Keratinocyte (primary cell): Measurements from ENCODE around the gene RFESD. TPM values are rescaled to one million over a fixed set of nuclear protein-coding genes. Genes with fewer than 3 reads are reported as not detected.

ENCODE experiments used
- DNase-seq: peaks from one replicate; pipeline ENCODE4 v3.0.0-alpha.2; 2011; ENCODE audit warnings: low read depth, missing footprints, low spot score
- FAIRE-seq: peaks from 2 replicates; lab custom pipeline; 2011; peaks lifted over from hg19 to GRCh38; lab: Jason Lieb, UNC
- H2AFZ ChIP-seq: 2 replicates; pipeline ENCODE4 v1.6.0; 2012; ENCODE audit warnings: low read length, control low read depth, inconsistent platforms; ENCODE audit not compliant: control insufficient read depth
- H3K27ac ChIP-seq: 2 replicates; pipeline ENCODE4 v1.5.1; 2011; ENCODE audit warnings: low read length; ENCODE audit not compliant: control insufficient read depth, insufficient read depth
- H3K27me3 ChIP-seq: 3 replicates; pipeline ENCODE4 v1.6.0; 2011; ENCODE audit warnings: low read length; ENCODE audit not compliant: control insufficient read depth, insufficient read depth; ENCODE audit errors: extremely low read depth
- H3K36me3 ChIP-seq, 2 experiments: 2 replicates in 1 of 2; 3 replicates in 1 of 2; pipeline ENCODE4 v1.5.1; 2011; ENCODE audit warnings: low read length in 2 of 2, mild to moderate bottlenecking in 1 of 2; ENCODE audit not compliant: control insufficient read depth in 2 of 2, insufficient read depth in 2 of 2; ENCODE audit errors: extremely low read depth in 1 of 2
- H3K4me1 ChIP-seq: 3 replicates; pipeline ENCODE4 v1.5.1; 2011; ENCODE audit warnings: low read length; ENCODE audit not compliant: control insufficient read depth, insufficient read depth; ENCODE audit errors: extremely low read depth
- H3K4me2 ChIP-seq: 3 replicates; pipeline ENCODE4 v1.6.0; 2011; ENCODE audit warnings: low read depth, low read length; ENCODE audit not compliant: control insufficient read depth, insufficient read depth; ENCODE audit errors: extremely low read depth
- H3K4me3 ChIP-seq, 3 experiments: fragments of 200-600 bp in 1 of 3; sonication (generic) in 1 of 3; 2 replicates in 2 of 3; 3 replicates in 1 of 3; pipeline ENCODE4 v1.5.1; 2011 to 2016; ENCODE audit warnings: low read length in 3 of 3, mild to moderate bottlenecking in 3 of 3, control low read depth in 2 of 3, inconsistent platforms in 1 of 3, low read depth in 1 of 3, mixed read lengths in 1 of 3, mixed run types in 1 of 3, moderate library complexity in 1 of 3; ENCODE audit not compliant: control insufficient read depth in 2 of 3, insufficient read depth in 2 of 3; ENCODE audit errors: extremely low read depth in 1 of 3
- H3K79me2 ChIP-seq: 2 replicates; pipeline ENCODE4 v1.6.0; 2012; ENCODE audit warnings: low read length; ENCODE audit not compliant: control insufficient read depth, insufficient read depth
- H3K9ac ChIP-seq: 3 replicates; pipeline ENCODE4 v1.6.0; 2011; ENCODE audit warnings: low read length; ENCODE audit not compliant: control insufficient read depth, insufficient read depth; ENCODE audit errors: extremely low read depth
- H3K9me1 ChIP-seq: 3 replicates; pipeline ENCODE4 v1.6.0; 2011; ENCODE audit warnings: low read length; ENCODE audit not compliant: control insufficient read depth, insufficient read depth; ENCODE audit errors: extremely low read depth
- H3K9me3 ChIP-seq: 2 replicates; pipeline ENCODE4 v1.5.1; 2012; ENCODE audit warnings: low read depth, low read length; ENCODE audit not compliant: control insufficient read depth
- H4K20me1 ChIP-seq: 3 replicates; pipeline ENCODE4 v1.6.0; 2011; ENCODE audit warnings: low read length; ENCODE audit not compliant: control insufficient read depth, insufficient read depth; ENCODE audit errors: extremely low read depth
- CTCF ChIP-seq, 3 experiments: IDR thresholded peaks in 1 of 3; conservative IDR thresholded peaks in 1 of 3; optimal IDR thresholded peaks in 1 of 3; 2 replicates in 2 of 3; 3 replicates in 1 of 3; pipeline versions ENCODE3 to v1.5.1; 2011; ENCODE audit warnings: low read length in 3 of 3, mild to moderate bottlenecking in 3 of 3, moderate library complexity in 2 of 3, control low read depth in 1 of 3, inconsistent platforms in 1 of 3; ENCODE audit not compliant: insufficient read depth in 2 of 3; ENCODE audit errors: extremely low read depth in 1 of 3
- EZH2 ChIP-seq: IDR thresholded peaks from one replicate; pipeline ENCODE4 v1.6.1; 2012; ENCODE audit warnings: inconsistent platforms, mild to moderate bottlenecking, low read length, moderate library complexity
- dilution Hi-C: fragments of 300-500 bp; cut with MboI; formaldehyde crosslinking; loops from one replicate; pipeline ENCODE4 v1.7.0; 2020; ENCODE audit warnings: low sequenced_read_pairs; ENCODE audit not compliant: extremely low pct_ligation_motif_present
- polyA plus RNA-seq, 5 experiments: library from polyadenylated mRNA; depleted of rRNA in 3 of 5; stranded (reverse) in 3 of 5; stranded (forward) in 1 of 5; unstranded in 1 of 5; fragments of >200 nt; gene quantifications; 1 replicate in 1 of 5; 2 replicates in 3 of 5; 3 replicates in 1 of 5; pipeline versions ENCODE4 v1.2.1 to v1.2.3, GENCODE V29; 2011 to 2012; ENCODE audit warnings: missing spikeins in 2 of 5, low read depth in 1 of 5, low replicate concordance in 1 of 5

The RFESD gene
- polyA plus RNA-seq, 1 donor (not counting 4 experiments of a cell fraction or from before 2014, with no cell fraction given) = 3.5 TPM

- H2AFZ ChIP-seq = no peak overlapping the region
- H3K79me2 ChIP-seq = no peaks in the 10 kb centered on the region
- H3K4me1 ChIP-seq = no peaks in the 10 kb centered on the region
- H3K36me3 ChIP-seq = no peaks in the 10 kb centered on the region
- FAIRE-seq = no peak
- H3K9ac ChIP-seq = no peak overlapping the region
- no peaks in the 10 kb centered on the region for H4K20me1 ChIP-seq
- TF ChIP-seq CTCF (optimal IDR thresholded peaks at IDR 0.05 in 1 of 3, IDR thresholded peaks at IDR 0.05 in 1 of 3, conservative IDR thresholded peaks at IDR 0.05 in 1 of 3; ENCODE audit: extremely low read depth in 1 of 3, insufficient read depth in 2 of 3, low read length in 3 of 3) = no peak
- no peak for TF ChIP-seq EZH2
- no peaks in the 10 kb centered on the region for H3K9me1 ChIP-seq
- H3K27ac ChIP-seq = no peak overlapping the region
- dilution Hi-C loops = no loop called here
- H3K4me3 ChIP-seq = no peak overlapping the region
- no peaks in the 10 kb centered on the region for H3K9me3 ChIP-seq
- no peaks in the 10 kb centered on the region for H3K27me3 ChIP-seq
- no peak overlapping the region for H3K4me2 ChIP-seq
- DNase-seq = no peak
Measured at GRCh38 chr5:95668728-95669127, 22.2 kb downstream of the RFESD start.

GRCh38 chr5:95669540-95669939 is 23.0 kb downstream of the RFESD start:
- FAIRE-seq (no peak), DNase-seq (no peak)
- H3K9me3 ChIP-seq = no peaks in the 10 kb centered on the region
- no peak overlapping the region for H3K4me2 ChIP-seq
- no peak overlapping the region for H3K27ac ChIP-seq
- H3K36me3 ChIP-seq = no peaks in the 10 kb centered on the region
- no peak overlapping the region for H3K9ac ChIP-seq
- H3K27me3 ChIP-seq = no peaks in the 10 kb centered on the region
- H3K4me3 ChIP-seq = no peak overlapping the region
- TF ChIP-seq EZH2 = no peak
- no peak for TF ChIP-seq CTCF (optimal IDR thresholded peaks at IDR 0.05 in 1 of 3, IDR thresholded peaks at IDR 0.05 in 1 of 3, conservative IDR thresholded peaks at IDR 0.05 in 1 of 3; ENCODE audit: extremely low read depth in 1 of 3, insufficient read depth in 2 of 3, low read length in 3 of 3)
- H3K9me1 ChIP-seq = no peaks in the 10 kb centered on the region
- no peaks in the 10 kb centered on the region for H3K79me2 ChIP-seq
- H4K20me1 ChIP-seq = no peaks in the 10 kb centered on the region
- dilution Hi-C loops = no loop called here
- H2AFZ ChIP-seq = no peak overlapping the region
- no peaks in the 10 kb centered on the region for H3K4me1 ChIP-seq
